IPS DF 6.9 (cell line): ENCODE data around the gene MOV10L1.

Experiments used
- DNase-seq: peaks from one replicate; pipeline ENCODE4 v3.0.0-alpha.2; 2013; ENCODE audit warnings: low read depth, low spot score
- H3K27ac ChIP-seq: one replicate; pipeline ENCODE4 v1.5.1; 2013; ENCODE audit warnings: low read length, control low read depth
- H3K27me3 ChIP-seq: 2 replicates; pipeline ENCODE4 v1.6.1; 2013; ENCODE audit warnings: mild to moderate bottlenecking, low read length; ENCODE audit not compliant: control insufficient read depth, insufficient read depth
- H3K36me3 ChIP-seq: 2 replicates; pipeline ENCODE4 v1.6.1; 2013; ENCODE audit warnings: low read length; ENCODE audit not compliant: control insufficient read depth, insufficient read depth
- H3K4me1 ChIP-seq: 2 replicates; pipeline ENCODE4 v1.6.1; 2013; ENCODE audit warnings: low read length; ENCODE audit not compliant: control insufficient read depth, insufficient read depth
- H3K4me3 ChIP-seq: 2 replicates; pipeline ENCODE4 v1.5.1; 2013; ENCODE audit warnings: mild to moderate bottlenecking, low read length
- H3K9me3 ChIP-seq: 2 replicates; pipeline ENCODE4 v1.6.1; 2013; ENCODE audit warnings: low read length, inconsistent platforms; ENCODE audit not compliant: control insufficient read depth, insufficient read depth
- WGBS: extraction: QIAGEN DNeasy Blood & Tissue Kit; methylation state at CpG from one replicate; pipeline ENCODE4 v1.1.7; 2013; ENCODE audit warnings: mixed read lengths, missing lambda C conversion rate; ENCODE audit not compliant: insufficient read length, insufficient coverage; 5-methylcytosine and 5-hydroxymethylcytosine counted together

MOV10L1 gene

DNA sequence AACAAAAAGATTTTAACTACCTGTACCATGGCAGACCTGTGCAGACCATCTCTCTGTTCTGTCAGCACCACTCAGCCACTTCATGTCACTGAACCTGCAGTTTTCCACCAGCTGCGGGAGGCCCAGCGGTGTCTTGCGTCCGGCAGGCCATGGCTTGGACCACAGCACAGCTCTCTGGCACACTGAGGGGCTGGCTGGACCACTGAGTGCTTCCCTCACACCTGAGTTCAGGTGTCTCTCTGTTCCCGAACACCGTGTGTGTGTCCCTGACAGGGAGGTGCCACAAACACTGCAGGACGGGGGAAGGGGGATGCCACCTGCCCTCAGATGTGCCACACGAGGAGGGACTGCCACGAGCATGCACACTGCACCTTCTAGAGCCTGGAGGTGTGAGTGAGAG is 17.7 kb downstream of the MOV10L1 start:
- Histone ChIP-seq H3K27me3 (no peaks in the 10 kb centered on the region), H3K4me1 (no peaks in the 10 kb centered on the region), H3K36me3 (no peaks in the 10 kb centered on the region), H3K4me3 (no peak overlapping the region), H3K27ac (no peak overlapping the region), H3K9me3 (no peaks in the 10 kb centered on the region)
- WGBS: no CpG with 5 or more reads among the region's 9 CpGs
- DNase-seq: no peak

- H3K4me1 ChIP-seq: no peaks in the 10 kb centered on the region
- no peak for DNase-seq
- H3K36me3 ChIP-seq: no peaks in the 10 kb centered on the region
- H3K9me3 ChIP-seq: no peaks in the 10 kb centered on the region
- no peak overlapping the region for H3K4me3 ChIP-seq
- no peak overlapping the region for H3K27ac ChIP-seq
- no peaks in the 10 kb centered on the region for H3K27me3 ChIP-seq
- no CpG with 5 or more reads among the region's 1 CpG for WGBS
Measured at GRCh38 chr22:50111056-50111455, 21.2 kb downstream of the MOV10L1 start.

GRCh38 chr22:50112151-50113118 is 22.6 kb downstream of the MOV10L1 start:
- no CpG with 5 or more reads among the region's 28 CpGs for WGBS
- no peak for DNase-seq
- Histone ChIP-seq H3K9me3 (no peaks in the 10 kb centered on the region), H3K36me3 (no peaks in the 10 kb centered on the region), H3K4me3 (no peak overlapping the region), H3K27ac (no peak overlapping the region), H3K4me1 (no peaks in the 10 kb centered on the region), H3K27me3 (no peaks in the 10 kb centered on the region)

DNA sequence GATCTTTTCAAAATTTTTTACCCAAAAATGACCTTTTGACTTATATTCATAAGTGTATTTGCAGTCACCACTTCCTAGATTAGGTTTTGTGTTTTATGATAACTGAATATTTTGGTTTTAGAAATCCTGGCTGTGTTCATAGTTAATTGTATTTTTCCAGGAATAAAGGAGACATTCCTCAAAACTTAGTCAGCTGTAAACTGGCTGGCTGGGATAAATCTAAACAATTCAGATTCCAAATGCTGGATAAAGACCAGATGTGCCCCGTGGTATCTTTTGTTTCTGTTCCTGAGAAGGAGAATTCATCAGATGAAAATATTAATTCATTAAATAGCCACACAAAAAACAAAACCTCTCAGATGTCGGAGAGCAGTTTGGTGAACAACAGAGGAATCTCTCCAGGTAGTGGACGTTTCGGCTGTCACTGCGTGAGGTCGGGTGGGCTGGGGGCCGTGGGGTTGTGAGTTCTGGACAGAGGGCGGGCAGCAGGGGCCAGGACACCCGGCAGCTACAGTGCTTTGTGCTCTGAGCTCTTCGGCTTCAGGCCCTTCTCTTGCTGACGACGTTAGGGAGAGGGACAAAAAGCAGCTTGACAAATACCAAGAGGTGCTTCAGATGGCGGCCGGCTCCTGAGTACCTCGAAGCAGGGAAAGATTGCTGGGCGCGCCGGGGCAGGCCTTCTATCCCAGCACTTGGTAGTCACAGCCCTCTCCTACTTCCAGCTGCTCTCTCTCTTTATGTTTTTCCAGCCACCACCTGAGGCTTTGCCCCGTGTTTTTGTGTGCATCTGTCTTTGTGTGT is 24.6 kb downstream of the MOV10L1 start:
- no peak overlapping the region for H3K27ac ChIP-seq
- no peaks in the 10 kb centered on the region for H3K36me3 ChIP-seq
- H3K9me3 ChIP-seq: no peaks in the 10 kb centered on the region
- no peak for DNase-seq
- no peak overlapping the region for H3K4me3 ChIP-seq
- no peaks in the 10 kb centered on the region for H3K27me3 ChIP-seq
- H3K4me1 ChIP-seq: no peaks in the 10 kb centered on the region
- no CpG with 5 or more reads among the region's 19 CpGs for WGBS

- H3K4me3 ChIP-seq: no peak overlapping the region
- no peaks in the 10 kb centered on the region for H3K9me3 ChIP-seq
- no CpG with 5 or more reads among the region's 10 CpGs for WGBS
- no peak for DNase-seq
- no peak overlapping the region for H3K27ac ChIP-seq
- no peaks in the 10 kb centered on the region for H3K27me3 ChIP-seq
- no peaks in the 10 kb centered on the region for H3K4me1 ChIP-seq
- H3K36me3 ChIP-seq: no peaks in the 10 kb centered on the region
Measured at GRCh38 chr22:50115693-50116092, 25.9 kb downstream of the MOV10L1 start.

DNA sequence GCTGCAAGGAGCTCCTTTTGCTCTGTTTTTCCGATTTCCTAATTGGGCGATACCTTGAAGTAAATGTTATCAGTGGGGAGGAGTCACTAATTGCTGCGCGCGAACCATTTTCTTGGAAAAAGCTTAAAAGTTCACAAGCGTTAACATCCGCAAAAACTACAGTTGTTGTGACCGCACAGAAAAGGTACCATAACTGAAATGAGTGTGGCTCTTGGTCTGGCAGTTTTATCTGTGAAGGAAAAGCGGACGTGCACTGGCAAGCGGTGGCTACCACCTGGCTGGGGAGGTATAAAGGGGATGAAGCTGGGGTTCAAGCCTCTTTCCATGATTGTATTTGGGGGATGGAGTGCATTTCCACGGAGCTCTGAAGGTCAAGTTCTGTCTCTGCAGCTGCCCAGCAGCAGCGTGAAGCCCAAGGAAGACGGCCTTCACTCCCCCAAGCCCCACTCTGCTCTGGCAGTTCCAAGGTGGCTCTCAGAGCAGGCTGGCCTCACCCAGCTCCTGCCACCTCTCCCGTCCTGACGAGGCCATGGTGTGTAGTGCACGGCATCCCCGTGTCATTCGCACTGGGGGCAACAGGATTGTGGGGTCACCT is 27.5 kb downstream of the MOV10L1 start:
- Histone ChIP-seq H3K4me1 (no peaks in the 10 kb centered on the region), H3K27ac (no peak overlapping the region), H3K4me3 (no peak overlapping the region), H3K9me3 (no peaks in the 10 kb centered on the region), H3K27me3 (no peaks in the 10 kb centered on the region), H3K36me3 (no peaks in the 10 kb centered on the region)
- WGBS: no CpG with 5 or more reads among the region's 19 CpGs
- DNase-seq: no peak

- no CpG with 5 or more reads among the region's 3 CpGs for WGBS
- no peaks in the 10 kb centered on the region for H3K36me3 ChIP-seq
- DNase-seq: no peak
- no peak overlapping the region for H3K4me3 ChIP-seq
- no peaks in the 10 kb centered on the region for H3K4me1 ChIP-seq
- no peaks in the 10 kb centered on the region for H3K9me3 ChIP-seq
- no peak overlapping the region for H3K27ac ChIP-seq
- H3K27me3 ChIP-seq: no peaks in the 10 kb centered on the region
Measured at GRCh38 chr22:50118129-50118528, 28.3 kb downstream of the MOV10L1 start.

DNA sequence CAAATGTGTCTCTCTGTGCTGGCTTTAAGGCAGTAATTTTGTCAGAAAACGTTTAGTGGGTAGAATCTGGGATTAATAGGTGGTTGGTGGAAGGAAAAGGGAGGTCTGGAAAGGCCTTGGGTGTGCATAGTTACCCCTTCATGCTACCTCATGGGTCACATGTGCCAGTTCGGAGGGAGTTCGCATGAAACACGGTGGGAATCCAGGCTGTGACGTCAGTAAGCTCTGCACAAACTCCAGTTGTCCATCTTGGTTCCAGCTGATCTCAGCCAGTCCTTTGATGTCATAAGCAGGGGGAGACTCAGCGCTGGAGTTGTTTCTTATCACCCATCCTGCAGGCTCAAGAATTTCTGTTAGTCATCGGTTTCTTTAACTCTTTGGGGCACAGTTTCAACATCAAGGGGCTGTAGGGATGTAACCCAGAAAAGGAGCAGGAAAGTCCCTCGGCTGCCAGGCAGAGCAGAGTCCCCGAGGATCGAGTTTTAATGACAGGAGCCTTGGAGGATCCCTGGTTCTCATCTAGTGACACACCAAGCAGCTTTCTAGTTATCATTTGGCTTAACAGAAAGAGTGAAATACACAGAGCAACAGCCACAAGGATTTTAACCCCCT is 28.9 kb downstream of the MOV10L1 start:
- no peak for DNase-seq
- Histone ChIP-seq H3K27ac (no peak overlapping the region), H3K4me3 (no peak overlapping the region), H3K27me3 (no peaks in the 10 kb centered on the region), H3K9me3 (no peaks in the 10 kb centered on the region), H3K4me1 (no peaks in the 10 kb centered on the region), H3K36me3 (no peaks in the 10 kb centered on the region)
- WGBS: no CpG with 5 or more reads among the region's 10 CpGs

- no CpG with 5 or more reads among the region's 14 CpGs for WGBS
- H3K36me3 ChIP-seq: no peaks in the 10 kb centered on the region
Measured at GRCh38 chr22:50119169-50119767, 29.5 kb downstream of the MOV10L1 start.

More at GRCh38 chr22:50119169-50119767, 29.5 kb downstream of the MOV10L1 start:
- Histone ChIP-seq H3K9me3 (no peaks in the 10 kb centered on the region), H3K27ac (no peak overlapping the region), H3K27me3 (no peaks in the 10 kb centered on the region), H3K4me1 (no peaks in the 10 kb centered on the region), H3K4me3 (no peak overlapping the region)
- DNase-seq: no peak
